GM12878 (cell line): ENCODE measurements around the gene PEX5. TPM values are rescaled to one million over a fixed set of nuclear protein-coding genes. Genes with fewer than 3 reads are reported as not detected.

ENCODE experiments used
- ATAC-seq: fragments of 200-7000 bp; cut with Tn5 transposase; 3 replicates; pipeline ENCODE4 v1.9.1; 2020; ENCODE audit warnings: mild to moderate bottlenecking, moderate library complexity
- BruUV-seq: library from RNA; stranded (reverse); fragments of 400-500 nt; replicated peaks from 2 replicates; lab custom pipeline; 2021; lab: Mats Ljungman, UMichigan
- CTCF ChIA-PET: fragments of 300-600 bp; sonication (Branson Sonifier 250); formaldehyde crosslinking; extraction: SDS; loops from one replicate; lab custom pipeline; 2021; ENCODE audit warnings: inconsistent platforms; lab: Yijun Ruan, JAX
- POLR2A ChIA-PET: fragments of 350-600 bp; formaldehyde crosslinking; extraction: SDS; loops from one replicate; lab custom pipeline; 2021; ENCODE audit warnings: inconsistent platforms; lab: Charles Lee
- RAD21 ChIA-PET: fragments of 300-600 bp; sonication (Branson Sonifier 250); formaldehyde crosslinking; loops from one replicate; lab custom pipeline; 2023; ENCODE audit warnings: antibody characterized with exemption; ENCODE audit not compliant: unreplicated experiment; lab: Charles Lee
- SMC1A ChIA-PET: fragments of 300-600 bp; sonication (Branson Sonifier 250); formaldehyde crosslinking; loops from one replicate; lab custom pipeline; 2023; ENCODE audit not compliant: unreplicated experiment, uncharacterized antibody; lab: Charles Lee
- DNase-seq: peaks from one replicate; pipeline ENCODE4 v3.0.0-alpha.2; 2011; ENCODE audit warnings: low read depth, low spot score
- FAIRE-seq: peaks from 3 replicates; lab custom pipeline; 2011; peaks lifted over from hg19 to GRCh38; lab: Jason Lieb, UNC
- H2AFZ ChIP-seq: 2 replicates; pipeline ENCODE4 v1.6.0; 2011; ENCODE audit warnings: low read depth, low read length, control low read depth; ENCODE audit not compliant: control insufficient read depth
- H3K27ac ChIP-seq: 2 replicates; pipeline ENCODE4 v1.5.1; 2011; ENCODE audit warnings: control low read depth; ENCODE audit not compliant: control insufficient read depth, insufficient read depth
- H3K27me3 ChIP-seq, 2 experiments: replicated peaks in 1 of 2; 2 replicates each; pipeline versions ENCODE4 v1.6.0 to v1.6.1; 2011; ENCODE audit warnings: low read length in 1 of 2; ENCODE audit not compliant: control insufficient read depth in 2 of 2, insufficient read depth in 2 of 2
- H3K36me3 ChIP-seq, 2 experiments: 2 replicates each; pipeline ENCODE4 v1.5.1; 2011; ENCODE audit warnings: low read length in 1 of 2; ENCODE audit not compliant: control insufficient read depth in 2 of 2, insufficient read depth in 2 of 2
- H3K4me1 ChIP-seq: 2 replicates; pipeline ENCODE4 v1.6.1; 2011; ENCODE audit warnings: mild to moderate bottlenecking, low read length, moderate library complexity, mixed read lengths; ENCODE audit not compliant: control insufficient read depth, insufficient read depth
- H3K4me2 ChIP-seq: 2 replicates; pipeline ENCODE4 v1.6.0; 2011; ENCODE audit warnings: control low read depth; ENCODE audit not compliant: control insufficient read depth, insufficient read depth
- H3K4me3 ChIP-seq: fragments of 200-600 bp; sonication (generic); 2 replicates; pipeline ENCODE4 v1.5.1; 2016
- H3K79me2 ChIP-seq: 2 replicates; pipeline ENCODE4 v1.6.0; 2011; ENCODE audit warnings: low read length; ENCODE audit not compliant: control insufficient read depth, insufficient read depth
- H3K9ac ChIP-seq: 2 replicates; pipeline ENCODE4 v1.8.0; 2011; ENCODE audit warnings: low read length, control low read depth, mixed read lengths; ENCODE audit not compliant: control insufficient read depth, insufficient read depth
- H3K9me3 ChIP-seq: replicated peaks from 3 replicates; pipeline ENCODE4 v1.5.1; 2011; ENCODE audit warnings: mild to moderate bottlenecking, low read length; ENCODE audit not compliant: control insufficient read depth, insufficient read depth
- H4K20me1 ChIP-seq: 2 replicates; pipeline ENCODE4 v1.6.0; 2011; ENCODE audit not compliant: control insufficient read depth, insufficient read depth
- EZH2 ChIP-seq: IDR thresholded peaks from 2 replicates; pipeline ENCODE4 v1.6.1; 2012; ENCODE audit warnings: low read depth, mild to moderate bottlenecking, control low read depth, inconsistent platforms, low read length, borderline replicate concordance; ENCODE audit not compliant: control insufficient read depth
- HCFC1 ChIP-seq: fragments of 150-350 bp; IDR thresholded peaks from 2 replicates; pipeline ENCODE4 v1.6.1; 2014; ENCODE audit warnings: low read length
- HSF1 ChIP-seq: fragments of 150-350 bp; IDR thresholded peaks from 2 replicates; pipeline ENCODE4 v1.6.1; 2014; ENCODE audit warnings: mild to moderate bottlenecking, low read depth, low read length
- MLLT1 ChIP-seq: fragments of 450-650 bp; IDR thresholded peaks from 2 replicates; pipeline ENCODE4 v1.6.1; 2016; ENCODE audit warnings: mild to moderate bottlenecking
- MYB ChIP-seq: fragments of 150-350 bp; IDR thresholded peaks from 2 replicates; pipeline ENCODE4 v1.6.1; 2014; ENCODE audit warnings: mild to moderate bottlenecking, low read depth, low read length, borderline replicate concordance
- MYC ChIP-seq: IDR thresholded peaks from 2 replicates; pipeline ENCODE4 v1.6.1; 2011; ENCODE audit warnings: mild to moderate bottlenecking, low read length, moderate library complexity, inconsistent platforms; ENCODE audit not compliant: insufficient read depth, insufficient replicate concordance, insufficient read length, severe bottlenecking
- NFYB ChIP-seq: IDR thresholded peaks from 2 replicates; pipeline ENCODE4 v1.6.1; 2011; ENCODE audit warnings: low read depth, mild to moderate bottlenecking, low read length, improper control_type of control experiment, moderate library complexity; ENCODE audit not compliant: insufficient read depth
- NR2C2 ChIP-seq: IDR thresholded peaks from 2 replicates; pipeline ENCODE4 v1.6.1; 2011; ENCODE audit warnings: borderline replicate concordance, low read depth; ENCODE audit not compliant: control insufficient read depth, insufficient read length
- NRF1 ChIP-seq: conservative IDR thresholded peaks from 2 replicates; pipeline ENCODE4 v1.6.1; 2011; ENCODE audit warnings: mild to moderate bottlenecking, low read depth, low read length, improper control_type of control experiment
- WRNIP1 ChIP-seq: IDR thresholded peaks from 2 replicates; pipeline ENCODE4 v1.6.1; 2011; ENCODE audit warnings: low read depth, low read length, improper control_type of control experiment, borderline replicate concordance
- ZNF384 ChIP-seq: IDR thresholded peaks from 2 replicates; pipeline ENCODE4 v1.6.1; 2012; ENCODE audit warnings: low read depth, mild to moderate bottlenecking, low read length, improper control_type of control experiment, borderline replicate concordance
- WGBS: methylation state at CpG from one replicate; pipeline ENCODE4 v1.1.6; 2016; ENCODE audit warnings: low lambda C conversion rate; ENCODE audit not compliant: insufficient replicate concordance, insufficient coverage; ENCODE audit errors: missing lambda C conversion rate; 5-methylcytosine and 5-hydroxymethylcytosine counted together
- in situ Hi-C: fragments of 300-500 bp; cut with MboI; formaldehyde crosslinking; loops from 9 replicates; pipeline ENCODE4 v1.14.3; 2018; ENCODE audit warnings: mixed read lengths
- intact Hi-C: fragments of 100-400 bp; cut with micrococcal nuclease; formaldehyde crosslinking; loops from one replicate; pipeline ENCODE4 v1.14.2; 2022; ENCODE audit not compliant: unreplicated experiment
- polyA plus RNA-seq, 11 experiments: library from polyadenylated mRNA; depleted of rRNA in 4 of 11; unstranded in 6 of 11; stranded (reverse) in 5 of 11; fragments of >200 nt; fragmentation: Nextera tagmentation in 4 of 11; fragmentation: Illumina TruSeq in 1 of 11; extraction: Ambion mirVana in 4 of 11; extraction: Trizol in 1 of 11; gene quantifications; 1 replicate in 1 of 11; 2 replicates in 10 of 11; pipeline versions ENCODE4 v1.2.1 to v1.2.3, GENCODE V29; 2011 to 2016; ENCODE audit warnings: inconsistent platforms in 2 of 11, missing spikeins in 2 of 11, low read depth in 1 of 11
- total RNA-seq, 4 experiments: library from RNA; depleted of rRNA in 3 of 4; stranded (reverse); fragments of >200 nt in 3 of 4; fragmentation: Illumina TruSeq in 1 of 4; extraction: Trizol in 1 of 4; gene quantifications; 2 replicates each; pipeline versions ENCODE4 v1.2.1 to v1.2.3, GENCODE V29; 2013 to 2021
- TF ChIP-seq, protein P1 (sequence below): fragments of 450-650 bp; IDR thresholded peaks from 2 replicates; pipeline ENCODE4 v1.6.1; 2018; ENCODE audit warnings: mild to moderate bottlenecking, low read depth, moderate library complexity; ENCODE audit not compliant: partially characterized antibody

The PEX5 gene
- total and polyA plus RNA-seq, 10 of the 15 experiments (the other 5 are each of a cell fraction or from before 2014, with no cell fraction given) = 1.3 to 31.9 (median 13.1) TPM

DNA sequence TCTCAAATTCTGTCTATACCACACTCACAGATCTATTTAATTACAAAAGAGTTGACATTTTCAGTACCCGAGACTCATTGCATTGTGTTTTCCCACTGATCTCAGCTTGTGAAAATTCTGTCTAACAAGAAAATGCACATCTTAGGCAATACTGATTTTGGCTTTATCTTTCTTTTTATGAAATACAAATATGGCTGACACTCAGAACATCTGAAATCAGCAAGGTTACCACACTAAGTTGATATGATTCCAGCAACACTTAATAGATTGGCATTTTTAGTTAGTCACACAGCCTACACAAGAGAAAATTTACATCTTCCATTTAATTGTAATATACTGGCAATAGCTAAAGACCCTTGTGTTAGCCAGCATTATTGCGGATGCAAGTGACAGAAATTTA is 40.3 kb downstream of the PEX5 start:
- no TSS peak for BruUV-seq
- Histone ChIP-seq H4K20me1 (no peaks in the 10 kb centered on the region), H3K9me3 (no peaks in the 10 kb centered on the region), H3K9ac (no peak overlapping the region), H3K79me2 (no peaks in the 10 kb centered on the region), H3K36me3 (no peaks in the 10 kb centered on the region), H2AFZ (no peak overlapping the region), H3K27me3 (no peaks in the 10 kb centered on the region; a peak in 2 of 4 replicates), H3K27ac (no peak overlapping the region), H3K4me2 (no peak overlapping the region), H3K4me1 (no peaks in the 10 kb centered on the region), H3K4me3 (no peak overlapping the region)
- no peak for ATAC-seq
- TF ChIP-seq MYC = no peak
- TF ChIP-seq HSF1 = no peak
- TF ChIP-seq NR2C2 = no peak
- no peak for TF ChIP-seq WRNIP1
- TF ChIP-seq NRF1 = no peak
- TF ChIP-seq ZNF384 = no peak
- no peak for TF ChIP-seq NFYB
- TF ChIP-seq, protein P1, sequence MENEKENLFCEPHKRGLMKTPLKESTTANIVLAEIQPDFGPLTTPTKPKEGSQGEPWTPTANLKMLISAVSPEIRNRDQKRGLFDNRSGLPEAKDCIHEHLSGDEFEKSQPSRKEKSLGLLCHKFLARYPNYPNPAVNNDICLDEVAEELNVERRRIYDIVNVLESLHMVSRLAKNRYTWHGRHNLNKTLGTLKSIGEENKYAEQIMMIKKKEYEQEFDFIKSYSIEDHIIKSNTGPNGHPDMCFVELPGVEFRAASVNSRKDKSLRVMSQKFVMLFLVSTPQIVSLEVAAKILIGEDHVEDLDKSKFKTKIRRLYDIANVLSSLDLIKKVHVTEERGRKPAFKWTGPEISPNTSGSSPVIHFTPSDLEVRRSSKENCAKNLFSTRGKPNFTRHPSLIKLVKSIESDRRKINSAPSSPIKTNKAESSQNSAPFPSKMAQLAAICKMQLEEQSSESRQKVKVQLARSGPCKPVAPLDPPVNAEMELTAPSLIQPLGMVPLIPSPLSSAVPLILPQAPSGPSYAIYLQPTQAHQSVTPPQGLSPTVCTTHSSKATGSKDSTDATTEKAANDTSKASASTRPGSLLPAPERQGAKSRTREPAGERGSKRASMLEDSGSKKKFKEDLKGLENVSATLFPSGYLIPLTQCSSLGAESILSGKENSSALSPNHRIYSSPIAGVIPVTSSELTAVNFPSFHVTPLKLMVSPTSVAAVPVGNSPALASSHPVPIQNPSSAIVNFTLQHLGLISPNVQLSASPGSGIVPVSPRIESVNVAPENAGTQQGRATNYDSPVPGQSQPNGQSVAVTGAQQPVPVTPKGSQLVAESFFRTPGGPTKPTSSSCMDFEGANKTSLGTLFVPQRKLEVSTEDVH = no peak
- TF ChIP-seq EZH2 = no peak
- TF ChIP-seq MYB = no peak
- no peak for TF ChIP-seq MLLT1
- TF ChIP-seq HCFC1 = no peak
- DNase-seq = no peak
- intact Hi-C loops = no loop called here
- FAIRE-seq = no peak
- SMC1A ChIA-PET = no interaction called here
- CTCF ChIA-PET = interaction anchor here (0.6 kb wide), 1 partner anchor 545 kb away, joined by 3 read pairs; no protein-coding TSS in a partner anchor
- POLR2A ChIA-PET = no interaction called here
- RAD21 ChIA-PET = no interaction called here
- WGBS = 80% methylated on average over 2 of the region's 2 CpGs
- in situ Hi-C loops = no loop called here
